Lower lobe of right lung (tissue), 2 donors: Measurements from ENCODE around the gene C1QTNF1. TPM values are rescaled to one million over a fixed set of nuclear protein-coding genes. Genes with fewer than 3 reads are reported as not detected.

Experiments used
- ATAC-seq, 2 donors: fragments of 200-7000 bp; cut with Tn5 transposase; one replicate each; pipeline ENCODE4 v1.9.1; 2020 to 2022; ENCODE audit warnings: mild to moderate bottlenecking in 2 of 2, moderate library complexity in 2 of 2
- DNase-seq: peaks from one replicate; pipeline ENCODE4 v3.0.0-alpha.2; 2020
- H3K27ac ChIP-seq: fragments of 200-600 bp; one replicate; pipeline ENCODE4 v1.8.0; 2022
- H3K27me3 ChIP-seq: fragments of 200-600 bp; one replicate; pipeline ENCODE4 v1.8.0; 2022; ENCODE audit warnings: low read depth
- H3K36me3 ChIP-seq: fragments of 200-600 bp; one replicate; pipeline ENCODE4 v1.8.0; 2022; ENCODE audit warnings: mild to moderate bottlenecking
- H3K4me1 ChIP-seq: fragments of 200-600 bp; one replicate; pipeline ENCODE4 v1.8.0; 2022
- H3K4me3 ChIP-seq: fragments of 200-600 bp; one replicate; pipeline ENCODE4 v1.8.0; 2022; ENCODE audit warnings: mild to moderate bottlenecking
- H3K9me3 ChIP-seq: fragments of 200-600 bp; one replicate; pipeline ENCODE4 v1.8.0; 2022
- intact Hi-C: fragments of 100-400 bp; cut with DNase I; formaldehyde crosslinking; loops from one replicate; pipeline ENCODE4 v1.11.0; 2022
- total RNA-seq: library from RNA; stranded (reverse); fragmentation: NEBNext Ultra II Directional; extraction: Animal tissue kit (Norgen Biotek cat#: 25700); gene quantifications from one replicate; pipeline ENCODE4 v1.2.1, GENCODE V29; 2021
- TF ChIP-seq, protein P1 (sequence below): fragments of 200-600 bp; IDR thresholded peaks from one replicate; pipeline ENCODE4 v1.8.0; 2022; ENCODE audit warnings: antibody characterized with exemption, mild to moderate bottlenecking
- donor health status: DM: no; HTN: yes; CAD: no; lungs with severe emphysema.

Gene C1QTNF1
- total RNA-seq, 1 donor from 2014 or later = 24.9 TPM

DNA sequence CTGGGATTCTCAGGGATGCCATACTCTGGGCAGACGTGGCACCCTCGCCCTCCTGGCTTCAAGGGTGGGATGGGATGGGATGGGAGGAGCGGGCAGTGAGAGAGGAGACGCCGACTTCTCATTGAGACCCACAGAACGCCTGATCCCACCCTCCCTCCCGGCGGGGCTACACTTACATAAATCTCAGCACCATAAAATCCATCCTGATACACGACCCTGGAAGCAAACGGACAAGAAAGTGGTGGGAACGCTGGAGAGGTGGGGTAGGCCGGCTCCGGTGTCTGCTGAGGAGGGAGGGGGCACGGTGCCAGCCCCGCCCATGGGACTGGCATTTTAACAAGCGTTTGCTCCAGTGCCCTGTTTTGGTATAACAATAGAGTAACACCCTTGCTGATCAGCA, 72.5 kb downstream of the C1QTNF1 start:
- DNase-seq (no peak), ATAC-seq (no peak)
- Histone ChIP-seq H3K4me3 (no peak overlapping the region), H3K27ac (no peak overlapping the region), H3K36me3 (no peaks in the 10 kb centered on the region), H3K9me3 (no peaks in the 10 kb centered on the region), H3K27me3 (peaks cover 91% of the 10 kb centered on the region), H3K4me1 (no peaks in the 10 kb centered on the region)
- TF ChIP-seq, protein P1, sequence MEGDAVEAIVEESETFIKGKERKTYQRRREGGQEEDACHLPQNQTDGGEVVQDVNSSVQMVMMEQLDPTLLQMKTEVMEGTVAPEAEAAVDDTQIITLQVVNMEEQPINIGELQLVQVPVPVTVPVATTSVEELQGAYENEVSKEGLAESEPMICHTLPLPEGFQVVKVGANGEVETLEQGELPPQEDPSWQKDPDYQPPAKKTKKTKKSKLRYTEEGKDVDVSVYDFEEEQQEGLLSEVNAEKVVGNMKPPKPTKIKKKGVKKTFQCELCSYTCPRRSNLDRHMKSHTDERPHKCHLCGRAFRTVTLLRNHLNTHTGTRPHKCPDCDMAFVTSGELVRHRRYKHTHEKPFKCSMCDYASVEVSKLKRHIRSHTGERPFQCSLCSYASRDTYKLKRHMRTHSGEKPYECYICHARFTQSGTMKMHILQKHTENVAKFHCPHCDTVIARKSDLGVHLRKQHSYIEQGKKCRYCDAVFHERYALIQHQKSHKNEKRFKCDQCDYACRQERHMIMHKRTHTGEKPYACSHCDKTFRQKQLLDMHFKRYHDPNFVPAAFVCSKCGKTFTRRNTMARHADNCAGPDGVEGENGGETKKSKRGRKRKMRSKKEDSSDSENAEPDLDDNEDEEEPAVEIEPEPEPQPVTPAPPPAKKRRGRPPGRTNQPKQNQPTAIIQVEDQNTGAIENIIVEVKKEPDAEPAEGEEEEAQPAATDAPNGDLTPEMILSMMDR = no peak
- intact Hi-C loops = no loop called here

GRCh38 chr17:79097226-79098055, 73.5 kb downstream of the C1QTNF1 start:
- ATAC-seq = no peak
- Histone ChIP-seq H3K27me3 (peaks cover 91% of the 10 kb centered on the region), H3K4me1 (no peaks in the 10 kb centered on the region), H3K9me3 (no peaks in the 10 kb centered on the region), H3K4me3 (no peak overlapping the region), H3K27ac (no peak overlapping the region), H3K36me3 (no peaks in the 10 kb centered on the region)
- DNase-seq = no peak
- TF ChIP-seq, protein P1 = no peak
- intact Hi-C loops = no loop called here

DNA sequence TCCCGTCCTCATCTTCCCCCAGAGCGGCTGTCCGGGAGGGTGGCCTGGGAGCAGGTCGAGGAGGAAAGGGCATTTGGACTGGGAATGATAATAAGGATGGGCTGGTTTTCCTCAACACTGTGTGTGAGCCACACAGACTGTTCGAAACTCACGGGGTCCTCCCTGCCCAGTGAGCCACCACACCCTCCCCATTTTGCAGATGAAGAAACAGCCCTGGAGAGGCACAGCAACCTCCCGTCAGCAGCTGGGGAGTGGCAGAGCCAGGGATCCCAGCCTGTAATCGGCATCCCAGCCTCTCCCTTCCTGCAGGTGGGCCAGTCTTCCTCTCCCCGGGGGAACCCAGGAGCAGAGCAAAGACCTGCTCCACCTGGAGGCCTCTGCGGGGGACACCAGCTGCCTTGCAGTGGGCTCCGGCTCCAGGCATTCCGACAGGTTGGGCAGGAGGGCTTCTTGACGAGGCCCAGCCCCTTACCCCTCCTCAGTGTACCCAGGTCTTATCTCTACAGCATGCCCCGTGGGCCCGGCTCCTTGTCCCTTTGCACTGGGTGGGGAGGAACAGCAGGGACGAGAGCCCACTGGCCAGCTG, 74.4 kb downstream of the C1QTNF1 start:
- TF ChIP-seq, protein P1 = no peak
- no peak overlapping the region for H3K4me3 ChIP-seq
- peaks cover 89% of the 10 kb centered on the region for H3K27me3 ChIP-seq
- H3K36me3 ChIP-seq = no peaks in the 10 kb centered on the region
- ATAC-seq (no peak), DNase-seq (no peak)
- no peak overlapping the region for H3K27ac ChIP-seq
- intact Hi-C loops = no loop called here
- H3K9me3 ChIP-seq = no peaks in the 10 kb centered on the region
- H3K4me1 ChIP-seq = no peaks in the 10 kb centered on the region

Other genes with a start within 250 kb of the C1QTNF1 start
- 110 TPM for gene CYTH1, start 241.9 kb upstream of the C1QTNF1 start, total RNA-seq
- gene USP36, start 183.4 kb upstream of the C1QTNF1 start, total RNA-seq = 58.6 TPM
- gene CEP295NL, start 121.0 kb upstream of the C1QTNF1 start, total RNA-seq = 5.5 TPM
- gene TIMP2, start 98.8 kb upstream of the C1QTNF1 start, total RNA-seq = 260 TPM
- gene LGALS3BP, start 44.2 kb upstream of the C1QTNF1 start, total RNA-seq = 417 TPM
- gene CANT1, start 14.4 kb upstream of the C1QTNF1 start, total RNA-seq = 54.4 TPM
- 56.4 TPM for gene ENGASE, start 50.7 kb downstream of the C1QTNF1 start, total RNA-seq